ENCODE data around the gene CCL18.
"Not testable (repeated sequence)": the region's sequence is repeated elsewhere in the genome, so short reads cannot be mapped to it uniquely, and the experiment has no call there.

CCL18 gene, protein sequence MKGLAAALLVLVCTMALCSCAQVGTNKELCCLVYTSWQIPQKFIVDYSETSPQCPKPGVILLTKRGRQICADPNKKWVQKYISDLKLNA

GRCh38 chr17:36063786-36064541 lies at the start of gene CCL18:
CCL18 (plus strand) TSS chr17:36064272; CDS start chr17:36064343, 71 bp downstream.
- TF ChIP-seq, protein P1, sequence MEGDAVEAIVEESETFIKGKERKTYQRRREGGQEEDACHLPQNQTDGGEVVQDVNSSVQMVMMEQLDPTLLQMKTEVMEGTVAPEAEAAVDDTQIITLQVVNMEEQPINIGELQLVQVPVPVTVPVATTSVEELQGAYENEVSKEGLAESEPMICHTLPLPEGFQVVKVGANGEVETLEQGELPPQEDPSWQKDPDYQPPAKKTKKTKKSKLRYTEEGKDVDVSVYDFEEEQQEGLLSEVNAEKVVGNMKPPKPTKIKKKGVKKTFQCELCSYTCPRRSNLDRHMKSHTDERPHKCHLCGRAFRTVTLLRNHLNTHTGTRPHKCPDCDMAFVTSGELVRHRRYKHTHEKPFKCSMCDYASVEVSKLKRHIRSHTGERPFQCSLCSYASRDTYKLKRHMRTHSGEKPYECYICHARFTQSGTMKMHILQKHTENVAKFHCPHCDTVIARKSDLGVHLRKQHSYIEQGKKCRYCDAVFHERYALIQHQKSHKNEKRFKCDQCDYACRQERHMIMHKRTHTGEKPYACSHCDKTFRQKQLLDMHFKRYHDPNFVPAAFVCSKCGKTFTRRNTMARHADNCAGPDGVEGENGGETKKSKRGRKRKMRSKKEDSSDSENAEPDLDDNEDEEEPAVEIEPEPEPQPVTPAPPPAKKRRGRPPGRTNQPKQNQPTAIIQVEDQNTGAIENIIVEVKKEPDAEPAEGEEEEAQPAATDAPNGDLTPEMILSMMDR (IDR thresholded peaks at IDR 0.05; ENCODE audit: low read depth, low read length, missing control alignments): no peak
- H3K4me3 ChIP-seq (ENCODE audit: low read depth, low read length): no peak within 1 kb of the TSS
- in situ Hi-C loops (cut with HindIII; ENCODE audit: low sequenced_read_pairs): no loop called here
- DNase-seq (ENCODE audit: low read depth): no peak

GRCh38 chr17:36014946-36015345 lies 49.1 kb upstream of the CCL18 start:
- in situ Hi-C loops (cut with HindIII; ENCODE audit: low sequenced_read_pairs): no loop called here
- H3K4me3 ChIP-seq (ENCODE audit: low read depth, low read length): no peak overlapping the region
- DNase-seq (ENCODE audit: low read depth): no peak
- TF ChIP-seq, protein P1 (IDR thresholded peaks at IDR 0.05; ENCODE audit: low read depth, low read length, missing control alignments): no peak

GRCh38 chr17:36015895-36016294 lies 48.2 kb upstream of the CCL18 start:
- DNase-seq (ENCODE audit: low read depth); in situ Hi-C loops (cut with HindIII; ENCODE audit: low sequenced_read_pairs); H3K4me3 ChIP-seq (ENCODE audit: low read depth, low read length): not testable (repeated sequence)

GRCh38 chr17:36016555-36016954 lies 47.5 kb upstream of the CCL18 start:
- no peak overlapping the region for H3K4me3 ChIP-seq (ENCODE audit: low read depth, low read length)
- TF ChIP-seq, protein P1 (IDR thresholded peaks at IDR 0.05; ENCODE audit: low read depth, low read length, missing control alignments): no peak
- in situ Hi-C loops (cut with HindIII; ENCODE audit: low sequenced_read_pairs): no loop called here
- DNase-seq (ENCODE audit: low read depth): no peak

DNA sequence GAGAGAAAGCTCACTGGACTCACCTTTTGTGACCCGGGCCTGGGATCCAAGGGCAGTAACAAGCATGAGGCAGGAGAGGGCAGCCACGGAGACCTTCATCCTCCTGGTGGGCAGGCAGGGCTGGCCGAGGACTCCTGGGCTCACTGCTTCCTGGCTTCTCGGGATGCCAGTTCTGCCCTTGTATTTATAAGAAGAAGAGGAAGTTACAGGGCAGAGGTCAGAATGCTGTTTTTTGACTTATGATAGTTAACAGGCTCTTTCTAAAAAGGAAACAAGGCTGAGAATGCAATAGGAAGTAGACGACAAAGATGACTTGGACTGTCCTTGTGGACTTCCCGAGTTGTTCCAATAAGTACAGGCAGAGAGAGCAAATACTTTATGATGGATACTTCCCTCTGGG lies 46.3 kb upstream of the CCL18 start, which contains the start of gene CCL23:
CCL23 (minus strand) TSS at position 174 of the 400 bp plus-strand sequence; CDS start at position 99, 75 bp downstream.
- DNase-seq (ENCODE audit: low read depth): no peak
- in situ Hi-C loops (cut with HindIII; ENCODE audit: low sequenced_read_pairs): no loop called here
- H3K4me3 ChIP-seq (ENCODE audit: low read depth, low read length): no peak within 1 kb of the TSS
- TF ChIP-seq, protein P1 (IDR thresholded peaks at IDR 0.05; ENCODE audit: low read depth, low read length, missing control alignments): no peak

GRCh38 chr17:36019423-36019822 lies 44.6 kb upstream of the CCL18 start:
- in situ Hi-C loops (cut with HindIII; ENCODE audit: low sequenced_read_pairs): no loop called here
- DNase-seq (ENCODE audit: low read depth): no peak
- TF ChIP-seq, protein P1 (IDR thresholded peaks at IDR 0.05; ENCODE audit: low read depth, low read length, missing control alignments): no peak
- no peak overlapping the region for H3K4me3 ChIP-seq (ENCODE audit: low read depth, low read length)

All from astrocyte of the cerebellum (primary cell).